WTC11 (cell line): ENCODE measurements around the gene CYP24A1.

ENCODE experiments used
- CREB1 ChIP-seq: sonication (generic); formaldehyde crosslinking; IDR thresholded peaks from 2 replicates; pipeline ENCODE4 v1.8.0; 2023; ENCODE audit warnings: mild to moderate bottlenecking, missing genetic modification reagents
- CTCF ChIP-seq: fragments of 200-600 bp; IDR thresholded peaks from 2 replicates; pipeline ENCODE4 v1.8.0; 2022; ENCODE audit warnings: antibody characterized with exemption

GRCh38 chr20:54118220-54119001 lies 55.4 kb downstream of the CYP24A1 start:
- TF ChIP-seq CREB1 (CRISPR knock-in tag) (no peak), CTCF (no peak)
